Measurements from ENCODE around the gene ZNF423. TPM values are rescaled to one million over a fixed set of nuclear protein-coding genes. Genes with fewer than 3 reads are reported as not detected.

Gene ZNF423
- total and polyA plus RNA-seq, 12 donors = 1.7 to 10.6 (median 5.5) TPM

GRCh38 chr16:49782405-49782804 lies 73.5 kb downstream of the ZNF423 start:
- Histone ChIP-seq H3K27ac (no peak overlapping the region), H3K27me3 (no peaks in the 10 kb centered on the region), H3K4me3 (no peak overlapping the region), H3K4me1 (replicated peaks in 1 of 2) (no peaks in the 10 kb centered on the region), H3K9me3 (replicated peaks in 1 of 3) (no peaks in the 10 kb centered on the region), H3K36me3 (replicated peaks in 1 of 2) (no peaks in the 10 kb centered on the region)
- DNase-seq = no peak
- intact Hi-C loops (cut with DNase I) = no loop called here
- WGBS, 4 donors = 86 to 97% (median 93%) methylated on average over 2 to 5 of the region's 5 CpGs
- TF ChIP-seq CTCF (IDR thresholded peaks at IDR 0.05) = no peak
- TF ChIP-seq POLR2A (IDR thresholded peaks at IDR 0.05) = no peak

- no peaks in the 10 kb centered on the region for H3K9me3 ChIP-seq (replicated peaks in 1 of 3)
- no peak for DNase-seq
- H3K27ac ChIP-seq = no peak overlapping the region
- WGBS, 4 donors = 70 to 86% (median 79%) methylated on average over 14 of the region's 14 CpGs
- H3K4me1 ChIP-seq (replicated peaks in 1 of 2) = no peaks in the 10 kb centered on the region
- intact Hi-C loops (cut with DNase I) = no loop called here
- no peak for TF ChIP-seq CTCF (IDR thresholded peaks at IDR 0.05)
- TF ChIP-seq POLR2A (IDR thresholded peaks at IDR 0.05) = no peak
- no peaks in the 10 kb centered on the region for H3K36me3 ChIP-seq (replicated peaks in 1 of 2)
- no peaks in the 10 kb centered on the region for H3K27me3 ChIP-seq
- no peak overlapping the region for H3K4me3 ChIP-seq
Observed at GRCh38 chr16:49781401-49781800, 74.5 kb downstream of the ZNF423 start.

- H3K36me3 ChIP-seq (replicated peaks in 1 of 2) = no peaks in the 10 kb centered on the region
- intact Hi-C loops (cut with DNase I) = no loop called here
- DNase-seq = no peak
- no peaks in the 10 kb centered on the region for H3K4me1 ChIP-seq (replicated peaks in 1 of 2)
- H3K9me3 ChIP-seq (replicated peaks in 1 of 3) = no peaks in the 10 kb centered on the region
- no peaks in the 10 kb centered on the region for H3K27me3 ChIP-seq
- no peak for TF ChIP-seq POLR2A (IDR thresholded peaks at IDR 0.05)
- no peak for TF ChIP-seq CTCF (IDR thresholded peaks at IDR 0.05)
- no peak overlapping the region for H3K27ac ChIP-seq
- WGBS, 4 donors = 79 to 89% (median 85%) methylated on average over 5 to 12 of the region's 12 CpGs
- no peak overlapping the region for H3K4me3 ChIP-seq
Observed at GRCh38 chr16:49780433-49780832, 75.5 kb downstream of the ZNF423 start.

DNA sequence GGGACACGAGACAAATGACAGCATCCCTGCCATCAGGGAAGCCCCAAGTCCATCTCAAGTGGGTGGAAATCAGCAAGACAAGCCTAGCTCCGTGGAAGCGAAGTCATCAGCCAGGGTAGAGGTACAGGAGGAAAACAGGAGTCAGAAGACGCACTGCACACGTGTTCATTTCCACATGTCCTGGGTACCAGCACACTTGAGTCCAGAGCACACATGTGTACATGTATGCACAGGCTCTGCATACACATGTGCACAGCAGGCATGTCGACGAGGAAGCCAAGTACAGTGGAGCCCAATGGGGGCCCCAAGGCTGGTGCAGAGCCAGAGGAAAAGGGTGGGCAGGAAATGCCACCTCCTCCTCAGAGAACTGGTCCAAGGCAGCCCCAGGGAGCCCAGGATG lies 75.9 kb downstream of the ZNF423 start:
- H3K36me3 ChIP-seq (replicated peaks in 1 of 2) = no peaks in the 10 kb centered on the region
- DNase-seq = no peak
- H3K27ac ChIP-seq = no peak overlapping the region
- H3K9me3 ChIP-seq (replicated peaks in 1 of 3) = no peaks in the 10 kb centered on the region
- H3K4me1 ChIP-seq (replicated peaks in 1 of 2) = no peaks in the 10 kb centered on the region
- no peak overlapping the region for H3K4me3 ChIP-seq
- H3K27me3 ChIP-seq = no peaks in the 10 kb centered on the region
- intact Hi-C loops (cut with DNase I) = no loop called here
- TF ChIP-seq CTCF (IDR thresholded peaks at IDR 0.05) (no peak), POLR2A (IDR thresholded peaks at IDR 0.05) (no peak)
- WGBS, 4 donors = 76 to 84% (median 78%) methylated on average over 5 to 7 of the region's 7 CpGs
